PC-3 (cell line): Measurements from ENCODE around the gene MORN1.

ENCODE experiments used
- CTCF ChIP-seq: fragments of 300-600 bp; sonication (generic); conservative IDR thresholded peaks from 2 replicates; pipeline ENCODE4 v1.5.1; 2017; ENCODE audit warnings: antibody characterized with exemption, low read depth, mild to moderate bottlenecking, low read length
- EZH2 ChIP-seq: fragments of 300-600 bp; sonication (generic); IDR thresholded peaks from one replicate; pipeline ENCODE4 v1.6.1; 2017; ENCODE audit warnings: antibody characterized with exemption, mild to moderate bottlenecking, low read length; ENCODE audit not compliant: unreplicated experiment
- EZH2phosphoT487 ChIP-seq: fragments of 300-600 bp; sonication (generic); IDR thresholded peaks from 2 replicates; pipeline ENCODE4 v1.6.1; 2018; ENCODE audit warnings: mild to moderate bottlenecking, antibody characterized with exemption, low read length, borderline replicate concordance

- TF ChIP-seq CTCF (no peak), EZH2phosphoT487 (no peak), EZH2 (no peak)
These were observed 106.4 kb downstream of the MORN1 start for GRCh38 chr1:2284932-2285331.
